ENCODE measurements around the gene MINDY2.
"Not testable (repeated sequence)": the region's sequence is repeated elsewhere in the genome, so short reads cannot be mapped to it uniquely, and the experiment has no call there.

GRCh38 chr15:58856621-58857020 lies 85.5 kb downstream of the MINDY2 start:
- TF ChIP-seq CTCF, POLR2A (IDR thresholded peaks at IDR 0.05): not testable (repeated sequence)
